HAP-1 (cell line): ENCODE measurements around the gene USHBP1.
"Not testable (repeated sequence)": the region's sequence is repeated elsewhere in the genome, so short reads cannot be mapped to it uniquely, and the experiment has no call there.

Experiments
- DNase-seq, 2 experiments: peaks; one replicate each; pipeline ENCODE4 v3.0.0-alpha.2; 2016 to 2020; ENCODE audit warnings: low spot score in 2 of 2
- H3K27me3 ChIP-seq: fragments of 250-450 bp; sonication (Bioruptor Pico); 2 replicates; pipeline ENCODE4 v1.5.1; 2020; ENCODE audit warnings: low read depth, mild to moderate bottlenecking, moderate library complexity
- H3K36me3 ChIP-seq: fragments of 250-450 bp; sonication (Bioruptor Pico); replicated peaks from 2 replicates; pipeline ENCODE4 v1.5.1; 2020; ENCODE audit warnings: mild to moderate bottlenecking
- H3K4me1 ChIP-seq: fragments of 250-450 bp; sonication (Bioruptor Pico); 2 replicates; pipeline ENCODE4 v1.5.1; 2020; ENCODE audit warnings: mild to moderate bottlenecking
- H3K4me3 ChIP-seq: fragments of 250-450 bp; sonication (Bioruptor Pico); 2 replicates; pipeline ENCODE4 v1.5.1; 2020; ENCODE audit warnings: mild to moderate bottlenecking, moderate library complexity
- H3K9me3 ChIP-seq: fragments of 250-450 bp; sonication (Bioruptor Pico); 2 replicates; pipeline ENCODE4 v1.5.1; 2020; ENCODE audit warnings: mild to moderate bottlenecking, moderate library complexity
- in situ Hi-C: fragments of 300-500 bp; cut with MboI; formaldehyde crosslinking; loops from 3 replicates; pipeline ENCODE4 v1.14.3; 2020; ENCODE audit warnings: low sequenced_read_pairs, inconsistent platforms, mixed read lengths

Gene USHBP1

GRCh38 chr19:17285415-17286135 lies 21.0 kb upstream of the USHBP1 start:
- Histone ChIP-seq H3K36me3 (peaks cover 40% of the 10 kb centered on the region), H3K9me3 (no peaks in the 10 kb centered on the region), H3K27me3 (no peaks in the 10 kb centered on the region), H3K4me3 (no peak overlapping the region), H3K4me1 (peaks cover 15% of the 10 kb centered on the region)
- in situ Hi-C loops, result no loop called here
- DNase-seq, result no peak

GRCh38 chr19:17283504-17283996 lies 19.0 kb upstream of the USHBP1 start:
- in situ Hi-C loops, result loop anchor here (5.0 kb wide), 1 partner anchor 216 kb away; no protein-coding TSS in a partner anchor
- no peak for DNase-seq
- Histone ChIP-seq H3K4me1 (peaks cover 15% of the 10 kb centered on the region), H3K9me3 (no peaks in the 10 kb centered on the region), H3K4me3 (no peak overlapping the region), H3K27me3 (no peaks in the 10 kb centered on the region), H3K36me3 (peaks cover 49% of the 10 kb centered on the region)

GRCh38 chr19:17282488-17283125 lies 18.1 kb upstream of the USHBP1 start:
- H3K36me3 ChIP-seq, result peaks cover 54% of the 10 kb centered on the region

GRCh38 chr19:17281391-17282304 lies 17.1 kb upstream of the USHBP1 start, which contains the start of gene ANKLE1:
TSS of gene ANKLE1 (plus strand) at chr19:17281901. CDS start at chr19:17281921, 20 bp downstream.
- Histone ChIP-seq H3K4me1 (peaks cover 15% of the 10 kb centered on the region), H3K36me3 (peaks cover 62% of the 10 kb centered on the region), H3K4me3 (peak within 1 kb of the TSS; percentile 59), H3K27me3 (no peaks in the 10 kb centered on the region), H3K9me3 (no peaks in the 10 kb centered on the region)
- DNase-seq, result peak; percentile 36 to 84
- in situ Hi-C loops, result loop anchor here (5.0 kb wide), 1 partner anchor 214 kb away; no protein-coding TSS in a partner anchor

More at GRCh38 chr19:17282488-17283125, 18.1 kb upstream of the USHBP1 start:
- in situ Hi-C loops, result loop anchor here (5.0 kb wide), 1 partner anchor 215 kb away; no protein-coding TSS in a partner anchor
- Histone ChIP-seq H3K27me3 (no peaks in the 10 kb centered on the region), H3K4me3 (peak overlapping the region; percentile 59), H3K4me1 (peaks cover 15% of the 10 kb centered on the region), H3K9me3 (no peaks in the 10 kb centered on the region)
- peak; percentile 78 to 94 for DNase-seq

DNA sequence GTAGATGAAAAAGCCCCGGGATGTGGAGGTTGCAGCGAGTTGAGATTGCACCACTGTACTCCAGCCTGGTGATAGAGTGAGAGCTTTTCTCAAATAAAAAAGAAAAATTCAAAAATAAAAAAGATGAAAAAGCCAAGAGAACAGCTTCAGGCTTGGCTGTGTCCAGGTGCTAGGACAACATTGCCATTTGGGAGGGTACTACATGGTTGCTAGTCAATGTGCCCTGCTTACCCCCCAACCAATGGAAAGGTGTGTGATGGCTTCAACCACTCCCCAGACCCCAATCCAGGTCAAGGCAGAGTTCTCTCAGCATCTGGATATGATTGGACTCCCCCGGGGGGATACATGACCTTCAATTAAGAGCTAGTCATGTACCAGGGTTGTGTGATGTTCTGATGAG lies 14.9 kb upstream of the USHBP1 start:
- no peak for DNase-seq
- Histone ChIP-seq H3K36me3 (peaks cover 64% of the 10 kb centered on the region), H3K27me3 (no peaks in the 10 kb centered on the region), H3K4me1 (peaks cover 15% of the 10 kb centered on the region), H3K9me3 (no peaks in the 10 kb centered on the region), H3K4me3 (no peak overlapping the region)
- in situ Hi-C loops, result no loop called here

DNA sequence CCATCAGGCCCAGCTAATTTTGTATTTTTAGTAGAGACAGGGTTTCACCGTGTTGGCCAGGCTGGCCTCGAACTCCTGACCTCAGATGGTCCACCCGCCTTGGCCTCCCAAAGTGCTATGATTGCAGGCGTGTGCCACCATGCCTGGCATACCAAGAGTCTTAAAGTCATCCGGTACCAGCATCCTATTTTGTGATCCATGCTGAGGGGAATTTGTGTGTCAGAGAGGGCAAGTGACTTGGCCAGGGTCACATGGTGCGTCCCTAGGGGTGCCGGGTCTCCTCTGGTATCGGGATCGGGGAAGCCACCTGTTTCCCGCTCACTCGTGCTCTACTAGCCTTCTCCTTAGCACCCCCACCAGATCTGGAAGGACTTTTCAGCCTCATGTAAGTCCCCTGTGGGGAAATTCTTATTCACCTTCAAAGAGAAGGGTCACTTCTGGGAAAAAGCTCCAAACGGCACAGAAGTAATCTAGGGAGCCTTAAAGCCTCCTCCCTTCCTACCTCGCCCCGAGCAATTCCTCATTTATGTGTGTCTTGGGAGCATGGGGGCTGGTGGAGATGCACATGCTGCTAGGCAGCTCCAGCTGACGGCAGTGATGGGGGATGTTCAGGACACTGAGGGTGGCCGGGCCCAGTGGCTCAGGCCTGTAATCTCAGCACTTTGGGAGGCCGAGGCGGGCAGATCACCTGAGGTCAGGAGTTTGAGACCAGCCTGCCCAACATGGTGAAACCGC lies 11.1 kb upstream of the USHBP1 start:
- Histone ChIP-seq H3K36me3 (peaks cover 69% of the 10 kb centered on the region), H3K4me1 (no peaks in the 10 kb centered on the region), H3K27me3 (no peaks in the 10 kb centered on the region), H3K9me3 (no peaks in the 10 kb centered on the region), H3K4me3 (no peak overlapping the region)
- in situ Hi-C loops, result no loop called here
- DNase-seq, result no peak

GRCh38 chr19:17274892-17275291 lies 10.3 kb upstream of the USHBP1 start:
- H3K36me3 ChIP-seq, result peaks cover 69% of the 10 kb centered on the region
- DNase-seq, H3K4me3 ChIP-seq, H3K27me3 ChIP-seq, H3K9me3 ChIP-seq, in situ Hi-C loops, H3K4me1 ChIP-seq: not testable (repeated sequence)

- in situ Hi-C loops, result no loop called here
- H3K27me3 ChIP-seq, result no peaks in the 10 kb centered on the region
- H3K4me1 ChIP-seq, result peaks cover 4% of the 10 kb centered on the region; the same call in 1 of the 2 replicates
- peaks cover 30% of the 10 kb centered on the region for H3K36me3 ChIP-seq
- no peak for DNase-seq
- no peak overlapping the region for H3K4me3 ChIP-seq
- no peaks in the 10 kb centered on the region for H3K9me3 ChIP-seq
Observed at GRCh38 chr19:17268754-17269153, 4.2 kb upstream of the USHBP1 start.

- Histone ChIP-seq H3K9me3 (no peaks in the 10 kb centered on the region), H3K27me3 (no peaks in the 10 kb centered on the region), H3K4me3 (peak within 1 kb of the TSS; percentile 75), H3K36me3 (peaks cover 21% of the 10 kb centered on the region), H3K4me1 (peaks cover 4% of the 10 kb centered on the region; the same call in 1 of the 2 replicates)
- peak; percentile 99 to 100 for DNase-seq
- in situ Hi-C loops, result no loop called here
Observed at GRCh38 chr19:17266975-17267788, 2.6 kb upstream of the USHBP1 start, which contains the start of gene BABAM1. TSS of gene BABAM1 (plus strand) at chr19:17267443. CDS start at chr19:17268807, 1,364 bp downstream.

GRCh38 chr19:17266589-17266974 lies 2.0 kb upstream of the USHBP1 start:
- peak overlapping the region; percentile 4; the same call in 1 of the 2 replicates for H3K4me3 ChIP-seq
- no peak for DNase-seq
- H3K9me3 ChIP-seq, result no peaks in the 10 kb centered on the region

GRCh38 chr19:17266026-17266425 lies 1.5 kb upstream of the USHBP1 start:
- Histone ChIP-seq H3K9me3 (no peaks in the 10 kb centered on the region), H3K27me3 (no peaks in the 10 kb centered on the region), H3K4me3 (no peak overlapping the region), H3K36me3 (peaks cover 12% of the 10 kb centered on the region), H3K4me1 (peaks cover 5% of the 10 kb centered on the region)
- in situ Hi-C loops, result no loop called here
- no peak for DNase-seq

More at GRCh38 chr19:17266589-17266974, 2.0 kb upstream of the USHBP1 start:
- in situ Hi-C loops, result no loop called here
- Histone ChIP-seq H3K36me3 (peaks cover 17% of the 10 kb centered on the region), H3K4me1 (peaks cover 4% of the 10 kb centered on the region; the same call in 1 of the 2 replicates), H3K27me3 (no peaks in the 10 kb centered on the region)
